Measurements from ENCODE around the gene GPI.
A peak's percentile ranks its signal among the peaks of the same experiment; 100 is the strongest.

GRCh38 chr19:34430738-34431625 lies 66.0 kb downstream of the GPI start:
- TF ChIP-seq CTCF (IDR thresholded peaks at IDR 0.05) (peak in 5 of 6 experiments; percentile 37 to 51 (median 41)), POLR2AphosphoS5 (IDR thresholded peaks at IDR 0.05) (no peak), POLR2A (IDR thresholded peaks at IDR 0.05) (no peak)

Measured in upper lobe of left lung (tissue), 4 donors.